Endothelial cell of umbilical vein (primary cell): ENCODE data around the gene CTNNA2. TPM values are rescaled to one million over a fixed set of nuclear protein-coding genes. Genes with fewer than 3 reads are reported as not detected.

Source experiments
- BruUV-seq: library from RNA; stranded (reverse); fragments of 400-500 nt; replicated peaks from 2 replicates; lab custom pipeline; 2021; lab: Mats Ljungman, UMichigan
- CTCF ChIA-PET: fragments of 300-600, 350-600 bp; sonication (Branson Sonifier 250); formaldehyde crosslinking; loops from one replicate; lab custom pipeline; 2021; ENCODE audit warnings: antibody characterized with exemption, inconsistent platforms; lab: Charles Lee
- POLR2A ChIA-PET: fragments of 300-600, 350-600 bp; sonication (Branson Sonifier 250); formaldehyde crosslinking; loops from one replicate; lab custom pipeline; 2021; ENCODE audit warnings: antibody characterized with exemption, inconsistent platforms; lab: Charles Lee
- DNase-seq: peaks from one replicate; pipeline ENCODE4 v3.0.0-alpha.2; 2011; ENCODE audit warnings: low read depth, low spot score
- FAIRE-seq: peaks from 2 replicates; lab custom pipeline; 2011; peaks lifted over from hg19 to GRCh38; lab: Jason Lieb, UNC
- H2AFZ ChIP-seq: 2 replicates; pipeline ENCODE4 v1.6.0; 2012; ENCODE audit warnings: low read depth, low read length, control low read depth, inconsistent platforms
- H3K27ac ChIP-seq: 2 replicates; pipeline ENCODE4 v1.5.1; 2011; ENCODE audit warnings: low read depth, mild to moderate bottlenecking, control low read depth, low read length, moderate library complexity; ENCODE audit not compliant: insufficient read depth
- H3K27me3 ChIP-seq, 2 experiments: 2 replicates each; pipeline versions ENCODE4 v1.6.0 to v1.6.1; 2011; ENCODE audit warnings: low read length in 2 of 2, mixed read lengths in 1 of 2; ENCODE audit not compliant: control insufficient read depth in 2 of 2, insufficient read depth in 2 of 2
- H3K36me3 ChIP-seq, 2 experiments: 2 replicates in 1 of 2; 3 replicates in 1 of 2; pipeline ENCODE4 v1.5.1; 2011; ENCODE audit warnings: low read length in 2 of 2, mild to moderate bottlenecking in 1 of 2, moderate library complexity in 1 of 2; ENCODE audit not compliant: control insufficient read depth in 2 of 2, insufficient read depth in 2 of 2; ENCODE audit errors: extremely low read depth in 1 of 2
- H3K4me1 ChIP-seq: 3 replicates; pipeline ENCODE4 v1.5.1; 2011; ENCODE audit warnings: mild to moderate bottlenecking, low read length; ENCODE audit not compliant: control insufficient read depth, insufficient read depth; ENCODE audit errors: extremely low read depth
- H3K4me2 ChIP-seq: 2 replicates; pipeline ENCODE4 v1.6.1; 2011; ENCODE audit warnings: low read length, control low read depth, mixed read lengths; ENCODE audit not compliant: insufficient read depth
- H3K4me3 ChIP-seq, 3 experiments: fragments of 200-600 bp in 1 of 3; sonication (generic), shearing (Covaris generic) in 1 of 3; replicated peaks in 1 of 3; 2 replicates each; pipeline ENCODE4 v1.5.1; 2011 to 2016; ENCODE audit warnings: control low read depth in 3 of 3, low read length in 3 of 3, mild to moderate bottlenecking in 2 of 3, inconsistent platforms in 1 of 3, low read depth in 1 of 3, moderate library complexity in 1 of 3; ENCODE audit not compliant: insufficient read depth in 1 of 3
- H3K79me2 ChIP-seq: 2 replicates; pipeline ENCODE4 v1.6.0; 2012; ENCODE audit warnings: low read length, inconsistent platforms; ENCODE audit not compliant: control insufficient read depth, insufficient read depth
- H3K9ac ChIP-seq: replicated peaks from 2 replicates; pipeline ENCODE3; 2011; ENCODE audit warnings: low read length, control low read depth; ENCODE audit not compliant: insufficient read depth; ENCODE audit errors: extremely low read depth
- H3K9me1 ChIP-seq: replicated peaks from 3 replicates; pipeline ENCODE4 v1.6.0; 2011; ENCODE audit warnings: mild to moderate bottlenecking, low read length; ENCODE audit not compliant: control insufficient read depth, insufficient read depth; ENCODE audit errors: extremely low read depth
- H3K9me3 ChIP-seq: replicated peaks from 2 replicates; pipeline ENCODE4 v1.5.1; 2012; ENCODE audit warnings: low read length, inconsistent platforms; ENCODE audit not compliant: control insufficient read depth, insufficient read depth
- H4K20me1 ChIP-seq: replicated peaks from 2 replicates; pipeline ENCODE3; 2011; ENCODE audit warnings: mild to moderate bottlenecking, low read length; ENCODE audit not compliant: control insufficient read depth, insufficient read depth; ENCODE audit errors: extremely low read depth
- EZH2 ChIP-seq: IDR thresholded peaks from 2 replicates; pipeline ENCODE4 v1.6.1; 2012; ENCODE audit warnings: borderline replicate concordance, low read depth, mild to moderate bottlenecking, moderate library complexity, low read length, inconsistent platforms; ENCODE audit not compliant: severe bottlenecking
- FOS ChIP-seq: IDR thresholded peaks from 2 replicates; pipeline ENCODE4 v1.6.1; 2011; ENCODE audit warnings: mild to moderate bottlenecking, low read length, moderate library complexity, borderline replicate concordance; ENCODE audit not compliant: insufficient read depth
- GATA2 ChIP-seq: IDR thresholded peaks from 2 replicates; pipeline ENCODE4 v1.7.0; 2011; ENCODE audit warnings: low read depth, mild to moderate bottlenecking, moderate library complexity, mixed read lengths, low read length; ENCODE audit not compliant: insufficient read length, insufficient read depth
- JUN ChIP-seq: IDR thresholded peaks from 2 replicates; pipeline ENCODE4 v1.6.1; 2011; ENCODE audit warnings: borderline replicate concordance, low read depth; ENCODE audit not compliant: insufficient read length, insufficient read depth
- MYC ChIP-seq: IDR thresholded peaks from one replicate; pipeline ENCODE4 v1.6.1; 2011; ENCODE audit warnings: mild to moderate bottlenecking, low read depth, low read length
- POLR2AphosphoS5 ChIP-seq: IDR thresholded peaks from 2 replicates; pipeline ENCODE4 v1.6.1; 2012; ENCODE audit warnings: low read depth, mild to moderate bottlenecking, control low read depth, low read length, moderate library complexity; ENCODE audit not compliant: insufficient read depth
- dilution Hi-C: fragments of 300-500 bp; cut with MboI; formaldehyde crosslinking; loops from one replicate; pipeline ENCODE4 v1.15.0; 2019; ENCODE audit warnings: low sequenced_read_pairs; ENCODE audit not compliant: extremely low pct_ligation_motif_present
- intact Hi-C: fragments of 100-400 bp; cut with micrococcal nuclease; formaldehyde crosslinking; loops from one replicate; pipeline ENCODE4 v1.10.0; 2022
- polyA plus RNA-seq, 4 experiments: library from polyadenylated mRNA; depleted of rRNA in 3 of 4; stranded (reverse) in 3 of 4; unstranded in 1 of 4; fragments of >200 nt; gene quantifications; 2 replicates each; pipeline versions ENCODE4 v1.2.1 to v1.2.3, GENCODE V29; 2011 to 2012; ENCODE audit warnings: missing spikeins in 1 of 4
- total RNA-seq: library from RNA; stranded (reverse); gene quantifications from 2 replicates; pipeline ENCODE4 v1.2.3, GENCODE V29; 2021
- TF ChIP-seq, protein P1 (sequence below): IDR thresholded peaks from 2 replicates; pipeline ENCODE4 v1.6.1; 2011; ENCODE audit not compliant: insufficient read depth, insufficient read length
- TF ChIP-seq, protein P2 (sequence below), 2 donors: IDR thresholded peaks; 1 replicate in 1 of 2; 2 replicates in 1 of 2; pipeline ENCODE4 v1.5.1; 2011; ENCODE audit warnings: low read length in 2 of 2, mild to moderate bottlenecking in 2 of 2, moderate library complexity in 2 of 2, control low read depth in 1 of 2, inconsistent platforms in 1 of 2, low read depth in 1 of 2; ENCODE audit not compliant: insufficient read depth in 1 of 2; ENCODE audit errors: extremely low read depth in 1 of 2

The CTNNA2 gene
- total and polyA plus RNA-seq, 2 donors (not counting 3 experiments of a cell fraction or from before 2014, with no cell fraction given) = not detected

- intact Hi-C loops = no loop called here
- H3K79me2 ChIP-seq = no peaks in the 10 kb centered on the region
- no peaks in the 10 kb centered on the region for H3K4me1 ChIP-seq
- no peak overlapping the region for H3K4me2 ChIP-seq
- H3K4me3 ChIP-seq = no peak overlapping the region
- DNase-seq (no peak), FAIRE-seq (no peak)
- H3K9me1 ChIP-seq = no peaks in the 10 kb centered on the region
- TF ChIP-seq, protein P1, sequence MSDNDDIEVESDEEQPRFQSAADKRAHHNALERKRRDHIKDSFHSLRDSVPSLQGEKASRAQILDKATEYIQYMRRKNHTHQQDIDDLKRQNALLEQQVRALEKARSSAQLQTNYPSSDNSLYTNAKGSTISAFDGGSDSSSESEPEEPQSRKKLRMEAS = no peak
- TF ChIP-seq MYC (no peak), EZH2 (no peak), FOS (no peak), JUN (no peak), GATA2 (no peak), POLR2AphosphoS5 (no peak)
- TF ChIP-seq, protein P2, sequence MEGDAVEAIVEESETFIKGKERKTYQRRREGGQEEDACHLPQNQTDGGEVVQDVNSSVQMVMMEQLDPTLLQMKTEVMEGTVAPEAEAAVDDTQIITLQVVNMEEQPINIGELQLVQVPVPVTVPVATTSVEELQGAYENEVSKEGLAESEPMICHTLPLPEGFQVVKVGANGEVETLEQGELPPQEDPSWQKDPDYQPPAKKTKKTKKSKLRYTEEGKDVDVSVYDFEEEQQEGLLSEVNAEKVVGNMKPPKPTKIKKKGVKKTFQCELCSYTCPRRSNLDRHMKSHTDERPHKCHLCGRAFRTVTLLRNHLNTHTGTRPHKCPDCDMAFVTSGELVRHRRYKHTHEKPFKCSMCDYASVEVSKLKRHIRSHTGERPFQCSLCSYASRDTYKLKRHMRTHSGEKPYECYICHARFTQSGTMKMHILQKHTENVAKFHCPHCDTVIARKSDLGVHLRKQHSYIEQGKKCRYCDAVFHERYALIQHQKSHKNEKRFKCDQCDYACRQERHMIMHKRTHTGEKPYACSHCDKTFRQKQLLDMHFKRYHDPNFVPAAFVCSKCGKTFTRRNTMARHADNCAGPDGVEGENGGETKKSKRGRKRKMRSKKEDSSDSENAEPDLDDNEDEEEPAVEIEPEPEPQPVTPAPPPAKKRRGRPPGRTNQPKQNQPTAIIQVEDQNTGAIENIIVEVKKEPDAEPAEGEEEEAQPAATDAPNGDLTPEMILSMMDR (IDR thresholded peaks at IDR 0.05; ENCODE audit: extremely low read depth in 1 of 2, insufficient read depth in 1 of 2, low read depth in 1 of 2, low read length in 2 of 2) = no peak
- no peaks in the 10 kb centered on the region for H3K27me3 ChIP-seq
- no peak overlapping the region for H3K9ac ChIP-seq
- no peaks in the 10 kb centered on the region for H3K36me3 ChIP-seq
- no peak overlapping the region for H2AFZ ChIP-seq
- CTCF ChIA-PET = no interaction called here
- no peak overlapping the region for H3K27ac ChIP-seq
- POLR2A ChIA-PET = no interaction called here
- BruUV-seq = no TSS peak
- peaks cover 2% of the 10 kb centered on the region for H3K9me3 ChIP-seq
- dilution Hi-C loops = no loop called here
- no peaks in the 10 kb centered on the region for H4K20me1 ChIP-seq
These were observed 336.4 kb downstream of the CTNNA2 start for GRCh38 chr2:79849241-79849640.
